ENCODE data around the gene FAM81B. TPM values are rescaled to one million over a fixed set of nuclear protein-coding genes. Genes with fewer than 3 reads are reported as not detected.

The FAM81B gene
- not detected in 2 replicates for total RNA-seq

GRCh38 chr5:95390812-95391492 lies at the start of gene FAM81B:
Gene FAM81B, plus strand, starts transcription at chr5:95391366. Its CDS starts 24 bp downstream, at chr5:95391390.

Other genes with a start within 250 kb of the FAM81B start
- 4.1 TPM in 1 of 2 replicates, not detected in the other for gene MCTP1, start 106.3 kb upstream of the FAM81B start, total RNA-seq
- gene SKIC3, start 163.6 kb downstream of the FAM81B start, total RNA-seq, result 36.7 and 45.3 TPM in 2 replicates
- 11.1 and 14.9 TPM in 2 replicates for gene ARSK, start 163.7 kb downstream of the FAM81B start, total RNA-seq
- 0.80 and 1.0 TPM in 2 replicates for gene GPR150, start 228.7 kb downstream of the FAM81B start, total RNA-seq

All from epithelial cell of alveolus of lung (primary cell).